ENCODE results near the gene RERE.

- TF ChIP-seq CTCF (IDR thresholded peaks at IDR 0.05), result no peak
- no peak for TF ChIP-seq EP300 (IDR thresholded peaks at IDR 0.05)
Measured at GRCh38 chr1:8660411-8660828, 157.0 kb downstream of the RERE start.
